ENCODE data around the gene ELAVL3.
"Not testable (repeated sequence)": the region's sequence is repeated elsewhere in the genome, so short reads cannot be mapped to it uniquely, and the experiment has no call there.

ELAVL3 gene

GRCh38 chr19:11447347-11448262 is 33.2 kb downstream of the ELAVL3 start:
- no peak overlapping the region for H3K27ac Mint-ChIP-seq
- peaks cover 3% of the 10 kb centered on the region for H3K27me3 Mint-ChIP-seq
- no peak overlapping the region for H3K4me3 Mint-ChIP-seq
- H3K9me3 Mint-ChIP-seq = no peaks in the 10 kb centered on the region
- no peak for DNase-seq
- H3K4me1 Mint-ChIP-seq = no peaks in the 10 kb centered on the region
- CTCF ChIA-PET = interaction anchor here (0.5 to 1.6 kb wide), 4 partner anchors 66 to 163 kb away, joined by 3 to 4 read pairs (median 3); no protein-coding TSS in a partner anchor
- H3K36me3 Mint-ChIP-seq = peaks cover 17% of the 10 kb centered on the region

DNA sequence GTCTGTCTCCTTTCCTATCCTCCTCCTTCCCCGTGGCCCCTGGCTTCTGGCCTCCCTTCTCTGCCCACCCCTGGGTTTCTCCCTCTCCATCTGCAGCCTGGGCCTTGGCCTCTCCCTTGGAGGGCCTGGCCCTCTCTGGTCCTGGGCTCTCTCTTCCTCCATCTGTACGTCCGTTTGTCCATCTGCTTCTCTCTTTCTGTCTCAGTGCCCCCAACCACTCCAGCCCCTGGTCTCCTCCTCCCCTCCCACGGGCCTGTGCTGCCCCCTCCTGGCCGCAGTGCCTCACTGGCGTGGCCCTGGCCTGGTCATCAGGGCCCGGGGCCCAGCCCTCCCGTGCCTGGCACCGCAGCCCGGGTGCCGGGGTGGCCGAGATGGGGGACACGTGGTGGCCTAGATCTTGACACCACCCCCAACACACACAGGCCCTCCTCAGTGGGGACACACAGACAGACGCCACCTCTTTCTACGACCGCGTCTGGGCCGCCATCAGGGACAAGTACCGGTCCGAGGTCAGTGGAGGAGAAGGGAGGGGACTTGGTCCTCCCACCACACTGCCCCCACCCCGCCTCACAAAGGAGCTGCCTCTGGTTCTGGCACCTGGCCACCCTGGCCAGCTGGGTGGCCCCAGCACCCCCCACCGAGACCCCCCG is 34.1 kb downstream of the ELAVL3 start:
- Mint-ChIP-seq H3K27ac (no peak overlapping the region), H3K27me3 (no peaks in the 10 kb centered on the region), H3K36me3 (peaks cover 22% of the 10 kb centered on the region), H3K9me3 (no peaks in the 10 kb centered on the region), H3K4me3 (no peak overlapping the region), H3K4me1 (no peaks in the 10 kb centered on the region)
- DNase-seq = peak; percentile 58
- CTCF ChIA-PET = interaction anchor here (0.5 to 1.6 kb wide), 4 partner anchors 66 to 162 kb away, joined by 3 to 8 read pairs (median 4); no protein-coding TSS in a partner anchor

- no peaks in the 10 kb centered on the region for H3K4me1 Mint-ChIP-seq
- H3K36me3 Mint-ChIP-seq = peaks cover 25% of the 10 kb centered on the region
- no peaks in the 10 kb centered on the region for H3K27me3 Mint-ChIP-seq
- no peak overlapping the region for H3K4me3 Mint-ChIP-seq
- DNase-seq = no peak
- no peak overlapping the region for H3K27ac Mint-ChIP-seq
- H3K9me3 Mint-ChIP-seq = no peaks in the 10 kb centered on the region
- CTCF ChIA-PET = interaction anchor here (1.6 kb wide), 1 partner anchor 65 kb away, joined by 8 read pairs; no protein-coding TSS in a partner anchor
Observed at GRCh38 chr19:11446271-11446651, 34.6 kb downstream of the ELAVL3 start.

DNA sequence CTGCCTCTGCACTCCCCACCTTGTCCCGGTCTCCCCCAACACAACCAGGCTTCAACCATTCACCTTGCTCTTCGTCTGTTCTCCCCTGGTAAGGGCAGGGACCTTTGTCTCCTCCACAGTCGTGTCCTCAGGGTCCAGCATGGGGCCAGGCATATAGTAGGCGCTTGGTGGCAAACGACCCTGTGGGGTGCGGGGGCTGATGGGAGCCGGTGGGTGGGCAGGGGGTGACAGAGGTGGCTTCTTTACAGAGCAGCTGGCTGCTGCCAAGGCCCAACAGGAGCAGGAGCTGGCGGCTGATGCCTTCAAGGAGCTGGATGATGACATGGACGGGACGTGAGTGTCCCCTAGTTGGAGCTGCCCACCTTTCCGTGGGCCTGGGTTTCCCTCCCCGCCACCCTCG is 35.7 kb downstream of the ELAVL3 start:
- Mint-ChIP-seq H3K9me3 (no peaks in the 10 kb centered on the region), H3K27ac (no peak overlapping the region), H3K4me3 (no peak overlapping the region), H3K36me3 (peaks cover 29% of the 10 kb centered on the region), H3K4me1 (no peaks in the 10 kb centered on the region), H3K27me3 (no peaks in the 10 kb centered on the region)
- DNase-seq = no peak
- CTCF ChIA-PET = interaction anchor here (1.6 kb wide), 1 partner anchor 64 kb away, joined by 8 read pairs; no protein-coding TSS in a partner anchor

DNA sequence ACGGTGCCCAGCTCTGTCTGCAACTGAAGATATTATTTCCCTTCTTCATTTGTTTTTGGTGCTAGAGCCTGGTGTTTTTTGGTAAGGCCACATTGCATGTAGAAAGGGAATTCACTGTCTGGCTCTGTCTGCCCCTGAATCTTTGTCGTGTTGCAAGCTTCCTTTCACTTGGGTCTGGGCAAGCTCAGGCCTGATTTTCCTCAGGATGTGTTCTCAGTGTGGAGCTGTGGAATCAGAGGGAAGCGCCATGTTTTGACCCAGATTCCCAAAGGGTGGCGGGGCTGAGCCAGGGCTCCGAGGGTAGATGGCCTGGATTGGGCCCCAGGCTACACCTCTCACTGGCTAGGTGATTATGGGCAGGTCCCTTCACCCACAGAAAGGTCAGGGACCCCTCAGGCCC is 36.8 kb downstream of the ELAVL3 start:
- no peak overlapping the region for H3K4me3 Mint-ChIP-seq
- CTCF ChIA-PET = interaction anchor here (0.6 to 1.6 kb wide), 6 partner anchors 8 to 196 kb away, joined by 3 to 5 read pairs (median 3); partner anchors contain the start of genes ODAD3 and PRKCSH
- no peaks in the 10 kb centered on the region for H3K4me1 Mint-ChIP-seq
- no peak for DNase-seq
- peaks cover 23% of the 10 kb centered on the region for H3K36me3 Mint-ChIP-seq
- no peaks in the 10 kb centered on the region for H3K9me3 Mint-ChIP-seq
- H3K27ac Mint-ChIP-seq = no peak overlapping the region
- H3K27me3 Mint-ChIP-seq = no peaks in the 10 kb centered on the region

DNA sequence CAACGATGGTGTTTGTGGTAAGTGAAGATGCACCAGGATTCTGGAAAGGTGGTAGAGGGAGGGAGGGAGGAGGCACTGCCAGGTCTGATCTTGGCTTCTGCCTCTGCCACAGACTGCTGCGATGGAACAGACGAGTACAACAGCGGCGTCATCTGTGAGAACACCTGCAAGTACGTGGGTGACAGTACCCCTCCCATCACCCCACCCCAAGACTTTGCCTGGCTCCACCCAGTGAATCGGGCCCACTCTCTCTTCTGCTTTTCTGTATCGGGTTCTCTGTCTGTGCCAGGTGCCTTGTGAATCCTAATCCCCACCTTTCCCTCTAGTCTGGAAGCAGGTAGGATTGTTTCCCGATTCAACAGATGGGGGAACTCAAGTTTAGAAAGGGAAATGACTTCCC is 42.9 kb downstream of the ELAVL3 start:
- peak overlapping the region; percentile 62 for H3K27ac Mint-ChIP-seq
- H3K36me3 Mint-ChIP-seq = peaks cover 40% of the 10 kb centered on the region
- no peaks in the 10 kb centered on the region for H3K9me3 Mint-ChIP-seq
- no peaks in the 10 kb centered on the region for H3K27me3 Mint-ChIP-seq
- CTCF ChIA-PET = interaction anchor here (1.5 kb wide), 1 partner anchor 57 kb away, joined by 3 read pairs; no protein-coding TSS in a partner anchor
- peak overlapping the region; percentile 43 for H3K4me3 Mint-ChIP-seq
- DNase-seq = no peak
- H3K4me1 Mint-ChIP-seq = peaks cover 24% of the 10 kb centered on the region

GRCh38 chr19:11435833-11436313 is 45.0 kb downstream of the ELAVL3 start:
- Mint-ChIP-seq H3K9me3 (no peaks in the 10 kb centered on the region), H3K4me3 (peak overlapping the region; percentile 100), H3K4me1 (peaks cover 24% of the 10 kb centered on the region), H3K36me3 (peaks cover 28% of the 10 kb centered on the region), H3K27ac (peak overlapping the region; percentile 97), H3K27me3 (peaks cover 7% of the 10 kb centered on the region)
- CTCF ChIA-PET = interaction anchor here (0.5 to 1.9 kb wide), 8 partner anchors 8 to 429 kb away, joined by 3 to 7 read pairs (median 4); partner anchors contain the start of genes EPOR and SWSAP1
- DNase-seq = peak; percentile 39

DNA sequence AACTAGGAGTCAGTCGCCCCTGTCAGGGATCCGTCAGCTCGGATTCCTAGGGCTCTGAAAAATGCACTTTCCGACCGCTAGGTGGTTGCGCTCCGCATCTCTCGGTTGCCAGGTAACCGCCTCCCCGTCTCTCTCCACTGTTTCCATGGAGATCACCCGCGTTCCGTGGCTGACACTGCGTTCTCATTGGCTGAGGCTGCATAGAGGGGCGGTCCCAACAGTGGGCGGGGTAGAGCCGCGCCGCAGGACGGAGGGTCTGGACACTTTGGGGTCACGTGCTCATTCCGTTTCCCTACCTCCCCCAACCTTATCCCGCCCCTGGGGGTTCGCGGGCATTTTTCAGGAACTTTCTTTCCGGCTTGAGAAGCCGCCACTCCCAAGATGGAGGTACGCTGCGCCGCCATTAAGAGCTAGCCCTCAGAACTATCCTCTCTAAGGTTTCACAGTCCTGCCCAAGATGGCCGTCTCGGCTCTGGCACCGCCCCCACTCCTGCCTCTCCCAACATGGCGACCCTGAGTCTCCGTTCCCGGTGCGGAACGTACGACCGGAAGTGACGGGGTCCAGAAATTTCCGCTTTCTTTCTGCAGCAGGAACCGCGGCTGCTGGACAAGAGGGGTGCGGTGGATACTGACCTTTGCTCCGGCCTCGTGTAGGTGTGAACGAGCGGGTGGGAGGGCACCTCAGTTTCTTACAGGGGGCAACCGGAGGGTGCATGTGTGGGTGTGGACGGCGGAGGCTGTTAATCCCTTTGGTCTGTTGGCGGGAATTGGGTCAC is 45.6 kb downstream of the ELAVL3 start, which contains the start of the genes ODAD3 and PRKCSH:
ODAD3 (minus strand) TSS at position 65 of the 776 bp plus-strand sequence. CDS start 105 bp downstream, outside the sequence.
PRKCSH (plus strand) TSS at position 579 of the 776 bp plus-strand sequence. CDS start 483 bp downstream, outside the sequence.
- Mint-ChIP-seq H3K27ac (peak within 1 kb of the TSS; percentile 97), H3K4me1 (peaks cover 24% of the 10 kb centered on the region), H3K9me3 (no peaks in the 10 kb centered on the region), H3K27me3 (peaks cover 13% of the 10 kb centered on the region), H3K4me3 (peak within 1 kb of the TSS; percentile 100), H3K36me3 (peaks cover 25% of the 10 kb centered on the region)
- DNase-seq = peak; percentile 99
- CTCF ChIA-PET = interaction anchor here (0.5 to 1.9 kb wide), 8 partner anchors 9 to 428 kb away, joined by 3 to 7 read pairs (median 4); partner anchors contain the start of genes EPOR and SWSAP1

- H3K9me3 Mint-ChIP-seq = no peaks in the 10 kb centered on the region
- H3K4me1 Mint-ChIP-seq = peaks cover 24% of the 10 kb centered on the region
- peaks cover 25% of the 10 kb centered on the region for H3K36me3 Mint-ChIP-seq
- H3K4me3 Mint-ChIP-seq = peak overlapping the region; percentile 100
- no peak for DNase-seq
- H3K27me3 Mint-ChIP-seq = peaks cover 15% of the 10 kb centered on the region
- H3K27ac Mint-ChIP-seq = peak overlapping the region; percentile 97
- CTCF ChIA-PET = interaction anchor here (0.9 to 1.9 kb wide), 6 partner anchors 9 to 57 kb away, joined by 3 to 7 read pairs (median 4); partner anchors contain the start of gene EPOR
Observed at GRCh38 chr19:11434703-11435056, 46.2 kb downstream of the ELAVL3 start.

DNA sequence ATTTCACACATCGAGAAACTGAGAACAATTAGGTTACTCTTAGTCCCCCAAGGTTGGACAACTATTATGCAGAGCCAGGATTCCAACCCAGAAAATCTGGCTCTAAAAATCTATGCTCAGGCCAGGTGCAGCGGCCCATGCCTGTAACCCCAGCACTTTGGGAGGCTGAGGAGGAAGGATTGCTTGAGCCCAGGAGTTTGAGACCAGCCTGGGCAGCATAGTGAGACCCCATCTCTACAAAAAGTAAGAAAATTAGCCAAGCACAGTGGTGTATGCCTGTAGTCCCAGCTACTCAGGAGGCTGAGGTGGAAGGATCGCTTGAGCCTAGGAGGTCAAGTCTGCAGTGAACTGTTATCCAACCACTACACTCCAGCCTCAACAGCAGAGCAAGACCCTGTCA is 47.3 kb downstream of the ELAVL3 start:
- Mint-ChIP-seq H3K4me1 (peaks cover 24% of the 10 kb centered on the region), H3K27me3 (peaks cover 15% of the 10 kb centered on the region), H3K36me3 (peaks cover 21% of the 10 kb centered on the region)
- H3K27ac Mint-ChIP-seq, H3K4me3 Mint-ChIP-seq, H3K9me3 Mint-ChIP-seq, DNase-seq, CTCF ChIA-PET: not testable (repeated sequence)

- peaks cover 2% of the 10 kb centered on the region for H3K9me3 Mint-ChIP-seq
Observed at GRCh38 chr19:11426656-11427055, 54.2 kb downstream of the ELAVL3 start.

GRCh38 chr19:11425719-11426457 is 55.0 kb downstream of the ELAVL3 start:
- Mint-ChIP-seq H3K27ac (no peak overlapping the region), H3K27me3 (peaks cover 50% of the 10 kb centered on the region), H3K4me1 (peaks cover 31% of the 10 kb centered on the region), H3K36me3 (no peaks in the 10 kb centered on the region), H3K4me3 (no peak overlapping the region), H3K9me3 (peaks cover 2% of the 10 kb centered on the region)
- CTCF ChIA-PET = no interaction called here
- DNase-seq = no peak

More at GRCh38 chr19:11426656-11427055, 54.2 kb downstream of the ELAVL3 start:
- H3K27me3 Mint-ChIP-seq = peaks cover 43% of the 10 kb centered on the region
- no peak for DNase-seq
- H3K27ac Mint-ChIP-seq = no peak overlapping the region
- CTCF ChIA-PET = no interaction called here
- H3K4me1 Mint-ChIP-seq = peaks cover 23% of the 10 kb centered on the region
- no peaks in the 10 kb centered on the region for H3K36me3 Mint-ChIP-seq
- H3K4me3 Mint-ChIP-seq = no peak overlapping the region

- Mint-ChIP-seq H3K9me3 (peaks cover 2% of the 10 kb centered on the region), H3K36me3 (no peaks in the 10 kb centered on the region), H3K4me3 (no peak overlapping the region), H3K27me3 (peaks cover 63% of the 10 kb centered on the region), H3K4me1 (peaks cover 37% of the 10 kb centered on the region), H3K27ac (no peak overlapping the region)
- CTCF ChIA-PET = interaction anchor here (0.6 to 1.0 kb wide), 2 partner anchors 41 to 110 kb away, joined by 3 read pairs; no protein-coding TSS in a partner anchor
- no peak for DNase-seq
Observed at GRCh38 chr19:11423791-11424181, 57.1 kb downstream of the ELAVL3 start.

Measured in activated naive CD4-positive, alpha-beta T cell treated with anti-CD3 and anti-CD28 coated beads, Interleukin-2, amount 10 ng/mL, durations not matched to agents 7 days and 5 days (primary cell).